K562 (cell line): ENCODE measurements around the gene PRPH2. TPM values are rescaled to one million over a fixed set of nuclear protein-coding genes. Genes with fewer than 3 reads are reported as not detected.

Experiments used
- ASH1L ChIP-seq: fragments of 450-650 bp; IDR thresholded peaks from 2 replicates; pipeline ENCODE4 v1.6.1; 2018; ENCODE audit warnings: borderline replicate concordance, mild to moderate bottlenecking, low read depth; ENCODE audit not compliant: partially characterized antibody
- FOS ChIP-seq: IDR thresholded peaks from 3 replicates; pipeline ENCODE4 v1.6.1; 2011; ENCODE audit not compliant: insufficient read length; ENCODE audit errors: extremely low read depth
- HDGF ChIP-seq: fragments of 450-650 bp; IDR thresholded peaks from 2 replicates; pipeline ENCODE4 v1.6.1; 2016
- IFI16 ChIP-seq: fragments of 250-450 bp; sonication (Bioruptor Pico); IDR thresholded peaks from 2 replicates; pipeline ENCODE4 v2.1.2; 2022; ENCODE audit warnings: mild to moderate bottlenecking, inconsistent platforms
- NR3C1 ChIP-seq: sonication (generic); formaldehyde crosslinking; IDR thresholded peaks from 2 replicates; pipeline ENCODE4 v1.8.1; 2022; ENCODE audit warnings: missing genetic modification reagents
- PHB ChIP-seq: fragments of 250-450 bp; sonication (Bioruptor Pico); IDR thresholded peaks from 2 replicates; pipeline ENCODE4 v1.5.0; 2021
- RFX1 ChIP-seq: fragments of 450-650 bp; IDR thresholded peaks from 2 replicates; pipeline ENCODE4 v1.6.1; 2016; ENCODE audit warnings: mild to moderate bottlenecking, moderate library complexity
- TRIM28 ChIP-seq: fragments of 450-650 bp; IDR thresholded peaks from 2 replicates; pipeline ENCODE4 v1.6.1; 2017
- ZBTB26 ChIP-seq: fragments of 450-650 bp; formaldehyde crosslinking; IDR thresholded peaks from 2 replicates; pipeline ENCODE4 v1.4.0; 2022; ENCODE audit warnings: missing genetic modification characterization
- ZEB2 ChIP-seq: fragments of 450-650 bp; IDR thresholded peaks from 2 replicates; pipeline ENCODE4 v1.6.1; 2016
- ZNF174 ChIP-seq: fragments of 250-450 bp; sonication (Bioruptor Pico); IDR thresholded peaks from 2 replicates; pipeline ENCODE4 v1.4.0; 2020; ENCODE audit warnings: mild to moderate bottlenecking
- ZNF41 ChIP-seq: fragments of 250-450 bp; sonication (Bioruptor Pico); conservative IDR thresholded peaks from 2 replicates; pipeline ENCODE4 v1.4.0; 2020; ENCODE audit warnings: mild to moderate bottlenecking
- ZNF57 ChIP-seq: fragments of 450-650 bp; formaldehyde crosslinking; IDR thresholded peaks from 2 replicates; pipeline ENCODE4 v1.4.0; 2020; ENCODE audit warnings: mild to moderate bottlenecking, moderate library complexity
- ZNF717 ChIP-seq: fragments of 250-450 bp; sonication (Bioruptor Pico); IDR thresholded peaks from 2 replicates; pipeline ENCODE4 v1.5.0; 2021
- polyA plus RNA-seq, 8 experiments: library from polyadenylated mRNA; depleted of rRNA in 4 of 8; stranded (reverse) in 5 of 8; unstranded in 3 of 8; fragments of >200 nt; fragmentation: Nextera tagmentation in 2 of 8; fragmentation: Illumina TruSeq in 1 of 8; extraction: Ambion mirVana in 2 of 8; extraction: Trizol in 1 of 8; gene quantifications; 2 replicates each; pipeline versions ENCODE4 v1.2.1 to v1.2.3, GENCODE V29; 2011 to 2014; ENCODE audit warnings: inconsistent platforms in 1 of 8, missing spikeins in 1 of 8
- total RNA-seq, 7 experiments: library from RNA; depleted of rRNA in 6 of 7; stranded (reverse); fragments of >200 nt in 6 of 7; fragmentation: Illumina TruSeq in 2 of 7; extraction: Trizol in 2 of 7; gene quantifications; 2 replicates each; pipeline versions ENCODE4 v1.2.1 to v1.2.3, GENCODE V29; 2011 to 2021; ENCODE audit warnings: low replicate concordance in 1 of 7
- TF ChIP-seq, protein P1 (sequence below): fragments of 450-650 bp; IDR thresholded peaks from 2 replicates; pipeline ENCODE4 v1.7.1; 2018; ENCODE audit warnings: mild to moderate bottlenecking, low read depth; ENCODE audit not compliant: partially characterized antibody

PRPH2 gene
- total and polyA plus RNA-seq, 9 of the 15 experiments (the other 6 are each of a cell fraction or from before 2014, with no cell fraction given): 0.03 to 0.11 (median 0.03) TPM; not detected in 5

DNA sequence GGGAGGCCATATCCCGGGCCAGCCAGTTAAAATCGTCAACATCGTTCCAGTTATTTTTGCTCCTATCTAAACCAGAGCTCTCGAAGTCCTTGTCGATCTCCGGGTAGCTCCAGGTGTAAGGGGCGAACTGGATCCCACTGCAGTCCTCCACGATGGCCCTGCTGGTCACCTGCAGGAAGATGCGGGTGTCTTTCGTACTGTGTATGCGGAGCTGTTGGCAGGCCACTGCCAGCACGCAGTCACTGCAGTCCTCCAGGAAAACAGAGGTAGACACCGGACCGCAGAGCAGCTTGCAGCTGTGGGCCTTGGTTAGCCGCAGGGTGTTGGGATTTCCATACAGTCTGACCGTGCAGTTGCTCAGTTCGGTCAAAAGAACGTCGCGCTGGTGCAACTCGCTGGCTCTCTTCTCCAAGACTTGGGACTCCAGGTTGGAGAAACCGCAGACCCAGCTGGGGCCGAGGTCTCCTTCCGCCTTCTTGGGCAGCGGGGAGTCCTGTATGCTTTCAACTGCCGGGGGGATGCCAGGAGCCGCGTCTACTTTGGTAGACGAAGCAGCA lies 22.8 kb upstream of the PRPH2 start (continued):
- TF ChIP-seq ASH1L: no peak
- no peak for TF ChIP-seq ZNF174 (CRISPR knock-in tag)
- TF ChIP-seq FOS: no peak
- TF ChIP-seq ZEB2: no peak
- TF ChIP-seq ZNF717 (CRISPR knock-in tag): no peak
- TF ChIP-seq HDGF: 0 out of 2 replicates have a peak, but pooled peaks have one; percentile 18
- TF ChIP-seq TRIM28: no peak
- 0 out of 2 replicates have a peak, but pooled peaks have one; percentile 27 for TF ChIP-seq ZNF41 (CRISPR knock-in tag)
- TF ChIP-seq, protein P1, sequence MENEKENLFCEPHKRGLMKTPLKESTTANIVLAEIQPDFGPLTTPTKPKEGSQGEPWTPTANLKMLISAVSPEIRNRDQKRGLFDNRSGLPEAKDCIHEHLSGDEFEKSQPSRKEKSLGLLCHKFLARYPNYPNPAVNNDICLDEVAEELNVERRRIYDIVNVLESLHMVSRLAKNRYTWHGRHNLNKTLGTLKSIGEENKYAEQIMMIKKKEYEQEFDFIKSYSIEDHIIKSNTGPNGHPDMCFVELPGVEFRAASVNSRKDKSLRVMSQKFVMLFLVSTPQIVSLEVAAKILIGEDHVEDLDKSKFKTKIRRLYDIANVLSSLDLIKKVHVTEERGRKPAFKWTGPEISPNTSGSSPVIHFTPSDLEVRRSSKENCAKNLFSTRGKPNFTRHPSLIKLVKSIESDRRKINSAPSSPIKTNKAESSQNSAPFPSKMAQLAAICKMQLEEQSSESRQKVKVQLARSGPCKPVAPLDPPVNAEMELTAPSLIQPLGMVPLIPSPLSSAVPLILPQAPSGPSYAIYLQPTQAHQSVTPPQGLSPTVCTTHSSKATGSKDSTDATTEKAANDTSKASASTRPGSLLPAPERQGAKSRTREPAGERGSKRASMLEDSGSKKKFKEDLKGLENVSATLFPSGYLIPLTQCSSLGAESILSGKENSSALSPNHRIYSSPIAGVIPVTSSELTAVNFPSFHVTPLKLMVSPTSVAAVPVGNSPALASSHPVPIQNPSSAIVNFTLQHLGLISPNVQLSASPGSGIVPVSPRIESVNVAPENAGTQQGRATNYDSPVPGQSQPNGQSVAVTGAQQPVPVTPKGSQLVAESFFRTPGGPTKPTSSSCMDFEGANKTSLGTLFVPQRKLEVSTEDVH: no peak
- peak; percentile 64; the same call in 1 of the 2 replicates for TF ChIP-seq IFI16 (CRISPR knock-in tag)
- TF ChIP-seq ZBTB26 (CRISPR knock-in tag): 0 out of 2 replicates have a peak, but pooled peaks have one; percentile 47
- no peak for TF ChIP-seq ZNF57
- no peak for TF ChIP-seq RFX1
- no peak for TF ChIP-seq PHB (CRISPR knock-in tag)
- no peak for TF ChIP-seq NR3C1 (CRISPR knock-in tag)
